Measurements from ENCODE around the gene ERGIC1.

- TF ChIP-seq CTCF (IDR thresholded peaks at IDR 0.05; ENCODE audit: low read length), result no peak
- no peak for TF ChIP-seq EZH2 (optimal IDR thresholded peaks at IDR 0.05; ENCODE audit: low read depth, low read length)
- no peak for TF ChIP-seq EZH2phosphoT487 (IDR thresholded peaks at IDR 0.05; ENCODE audit: low read length)
Observed at GRCh38 chr5:172845154-172845553, 11.1 kb downstream of the ERGIC1 start.
